Parathyroid adenoma (tissue), 2 donors: ENCODE measurements around the gene IL32.

Experiments used
- H2AFZ ChIP-seq: fragments of 300-600 bp; sonication (generic); one replicate; pipeline ENCODE4 v1.7.0; 2017; ENCODE audit warnings: antibody characterized with exemption, mild to moderate bottlenecking
- H3K27ac ChIP-seq: fragments of 300-600 bp; sonication (generic); one replicate; pipeline ENCODE4 v1.7.0; 2017
- H3K27me3 ChIP-seq: fragments of 300-600 bp; sonication (generic); one replicate; pipeline ENCODE4 v1.7.0; 2017; ENCODE audit warnings: low read length; ENCODE audit not compliant: control insufficient read depth, insufficient read depth
- H3K36me3 ChIP-seq: fragments of 300-600 bp; sonication (generic); one replicate; pipeline ENCODE4 v1.7.0; 2017; ENCODE audit warnings: low read length; ENCODE audit not compliant: control insufficient read depth, insufficient read depth
- H3K4me1 ChIP-seq: fragments of 300-600 bp; sonication (generic); one replicate; pipeline ENCODE4 v1.7.0; 2017; ENCODE audit warnings: control low read depth
- H3K4me2 ChIP-seq: fragments of 300-600 bp; sonication (generic); one replicate; pipeline ENCODE4 v1.7.0; 2017; ENCODE audit warnings: low read length
- H3K4me3 ChIP-seq: fragments of 300-600 bp; sonication (generic); one replicate; pipeline ENCODE4 v1.7.0; 2017; ENCODE audit warnings: low read depth, low read length
- H3K79me2 ChIP-seq: fragments of 300-600 bp; sonication (generic); one replicate; pipeline ENCODE4 v1.7.0; 2017; ENCODE audit warnings: control low read depth
- H3K9ac ChIP-seq: fragments of 300-600 bp; sonication (generic); one replicate; pipeline ENCODE4 v1.7.0; 2017; ENCODE audit warnings: mild to moderate bottlenecking
- H3K9me3 ChIP-seq: fragments of 300-600 bp; sonication (generic); one replicate; pipeline ENCODE4 v1.7.0; 2017; ENCODE audit warnings: low read length; ENCODE audit not compliant: control insufficient read depth
- TF ChIP-seq, protein P1 (sequence below): fragments of 300-600 bp; sonication (generic); IDR thresholded peaks from one replicate; pipeline ENCODE4 v1.7.0; 2017; ENCODE audit warnings: antibody characterized with exemption, mild to moderate bottlenecking
- donor health status: primary hyperparathyroidism.

IL32 gene

GRCh38 chr16:3027983-3028715 lies 37.3 kb upstream of the IL32 start:
- Histone ChIP-seq H3K9me3 (no peaks in the 10 kb centered on the region), H3K4me2 (peak overlapping the region; percentile 34), H3K4me1 (peaks cover under 1% of the 10 kb centered on the region), H3K79me2 (no peaks in the 10 kb centered on the region), H3K4me3 (no peak overlapping the region), H3K27me3 (no peaks in the 10 kb centered on the region), H3K36me3 (no peaks in the 10 kb centered on the region), H2AFZ (peak overlapping the region; percentile 58), H3K27ac (no peak overlapping the region), H3K9ac (no peak overlapping the region)
- TF ChIP-seq, protein P1, sequence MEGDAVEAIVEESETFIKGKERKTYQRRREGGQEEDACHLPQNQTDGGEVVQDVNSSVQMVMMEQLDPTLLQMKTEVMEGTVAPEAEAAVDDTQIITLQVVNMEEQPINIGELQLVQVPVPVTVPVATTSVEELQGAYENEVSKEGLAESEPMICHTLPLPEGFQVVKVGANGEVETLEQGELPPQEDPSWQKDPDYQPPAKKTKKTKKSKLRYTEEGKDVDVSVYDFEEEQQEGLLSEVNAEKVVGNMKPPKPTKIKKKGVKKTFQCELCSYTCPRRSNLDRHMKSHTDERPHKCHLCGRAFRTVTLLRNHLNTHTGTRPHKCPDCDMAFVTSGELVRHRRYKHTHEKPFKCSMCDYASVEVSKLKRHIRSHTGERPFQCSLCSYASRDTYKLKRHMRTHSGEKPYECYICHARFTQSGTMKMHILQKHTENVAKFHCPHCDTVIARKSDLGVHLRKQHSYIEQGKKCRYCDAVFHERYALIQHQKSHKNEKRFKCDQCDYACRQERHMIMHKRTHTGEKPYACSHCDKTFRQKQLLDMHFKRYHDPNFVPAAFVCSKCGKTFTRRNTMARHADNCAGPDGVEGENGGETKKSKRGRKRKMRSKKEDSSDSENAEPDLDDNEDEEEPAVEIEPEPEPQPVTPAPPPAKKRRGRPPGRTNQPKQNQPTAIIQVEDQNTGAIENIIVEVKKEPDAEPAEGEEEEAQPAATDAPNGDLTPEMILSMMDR, result peak; percentile 90

DNA sequence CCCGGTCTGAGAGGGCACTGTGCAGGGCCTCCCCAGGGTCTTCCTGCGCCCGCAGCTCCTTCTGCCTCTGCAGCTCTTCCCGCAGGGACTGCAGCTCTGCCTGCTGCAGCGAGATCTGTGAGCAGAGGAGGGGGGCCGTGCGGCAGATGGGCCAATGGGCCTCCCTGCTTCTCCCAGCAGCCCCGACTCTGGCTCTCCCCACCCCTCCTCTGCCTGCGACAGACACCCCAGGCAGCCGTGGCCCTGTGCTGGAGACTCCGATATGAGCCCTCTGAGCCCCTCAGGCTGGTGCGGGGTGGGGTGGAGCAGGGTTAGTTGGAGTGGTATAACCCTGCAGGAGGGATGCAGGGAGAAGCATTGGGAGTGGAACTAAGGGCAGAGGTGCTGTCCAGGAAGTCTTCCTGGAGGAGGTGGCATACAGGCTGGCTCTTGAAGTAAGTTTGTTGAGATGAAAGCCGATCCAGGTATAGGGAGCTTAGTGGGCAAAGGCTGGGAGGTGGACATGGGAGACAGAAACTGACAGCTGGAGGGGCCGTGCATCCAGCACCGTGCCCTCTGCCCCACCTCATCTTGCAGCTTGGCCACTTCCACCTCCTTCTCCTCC lies 36.6 kb upstream of the IL32 start:
- no peaks in the 10 kb centered on the region for H3K9me3 ChIP-seq
- H3K4me3 ChIP-seq, result no peak overlapping the region
- no peaks in the 10 kb centered on the region for H3K4me1 ChIP-seq
- H3K27ac ChIP-seq, result no peak overlapping the region
- H3K27me3 ChIP-seq, result no peaks in the 10 kb centered on the region
- H3K4me2 ChIP-seq, result no peak overlapping the region
- H3K79me2 ChIP-seq, result no peaks in the 10 kb centered on the region
- H3K9ac ChIP-seq, result no peak overlapping the region
- no peaks in the 10 kb centered on the region for H3K36me3 ChIP-seq
- TF ChIP-seq, protein P1, result no peak
- no peak overlapping the region for H2AFZ ChIP-seq

- H3K79me2 ChIP-seq, result no peaks in the 10 kb centered on the region
- TF ChIP-seq, protein P1, result no peak
- H3K36me3 ChIP-seq, result no peaks in the 10 kb centered on the region
- no peaks in the 10 kb centered on the region for H3K4me1 ChIP-seq
- H3K4me3 ChIP-seq, result no peak overlapping the region
- no peak overlapping the region for H3K27ac ChIP-seq
- H3K4me2 ChIP-seq, result no peak overlapping the region
- no peaks in the 10 kb centered on the region for H3K9me3 ChIP-seq
- H3K27me3 ChIP-seq, result no peaks in the 10 kb centered on the region
- no peak overlapping the region for H2AFZ ChIP-seq
- H3K9ac ChIP-seq, result no peak overlapping the region
Measured at GRCh38 chr16:3029491-3030221, 35.8 kb upstream of the IL32 start.

DNA sequence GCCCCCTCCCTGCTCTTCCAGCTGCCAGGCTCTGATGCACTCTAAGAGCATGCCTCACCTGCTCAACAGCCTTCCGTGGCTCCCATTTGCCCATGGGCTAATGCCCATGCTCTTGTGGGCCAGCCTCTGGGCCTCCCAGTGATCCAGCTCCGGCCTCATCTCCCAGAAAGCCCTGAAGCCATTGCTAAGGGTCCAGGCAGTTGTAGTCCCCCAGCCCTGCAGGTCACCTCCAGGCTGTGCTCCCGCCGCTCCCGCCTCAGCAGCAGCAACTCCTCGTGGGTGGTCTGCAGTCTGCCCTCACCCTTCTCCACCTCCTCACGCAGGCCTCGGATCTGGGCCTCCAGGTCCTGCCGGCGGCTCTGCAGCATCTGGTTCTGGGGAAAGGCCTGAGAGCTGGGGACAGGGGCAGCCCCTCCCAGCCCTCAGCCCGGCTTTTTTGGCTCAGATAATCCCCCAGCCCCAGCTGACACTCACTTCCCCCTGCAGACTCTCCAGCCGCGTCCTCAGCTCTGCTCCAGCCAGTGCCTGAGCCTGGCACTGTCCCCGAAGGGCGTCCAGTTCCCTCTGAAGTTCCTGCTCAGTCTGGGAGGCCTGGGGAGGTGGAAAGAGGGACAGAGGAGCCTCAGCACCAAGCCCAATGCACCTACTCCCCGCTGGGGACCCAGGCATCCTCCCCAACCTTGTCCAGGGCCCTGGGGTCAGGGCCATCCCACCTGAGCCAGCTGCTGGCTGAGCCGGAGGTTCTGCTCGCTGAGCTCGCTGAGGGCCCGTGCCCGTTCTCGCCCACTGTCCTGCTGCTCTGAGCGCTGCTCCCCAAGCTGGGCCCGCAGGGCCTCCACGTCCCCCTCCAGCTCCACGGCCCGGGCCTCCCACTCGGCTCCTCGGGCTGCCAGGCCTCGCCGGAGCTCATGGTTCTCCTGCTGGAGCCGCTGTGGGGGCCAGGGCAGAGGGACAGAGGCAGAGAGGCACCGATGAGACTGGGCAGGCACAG lies 34.9 kb upstream of the IL32 start:
- no peaks in the 10 kb centered on the region for H3K27me3 ChIP-seq
- TF ChIP-seq, protein P1, result no peak

More for the DNA sequence above, 34.9 kb upstream of the IL32 start:
- Histone ChIP-seq H3K36me3 (no peaks in the 10 kb centered on the region), H3K9me3 (no peaks in the 10 kb centered on the region), H3K9ac (no peak overlapping the region), H3K79me2 (no peaks in the 10 kb centered on the region), H2AFZ (no peak overlapping the region), H3K4me1 (no peaks in the 10 kb centered on the region), H3K4me3 (no peak overlapping the region), H3K4me2 (no peak overlapping the region), H3K27ac (no peak overlapping the region)
